IMR-90 (cell line): ENCODE data around the gene CNPY1. TPM values are rescaled to one million over a fixed set of nuclear protein-coding genes. Genes with fewer than 3 reads are reported as not detected.

ENCODE experiments used
- ATAC-seq: fragments of 200-7000 bp; cut with Tn5 transposase; 2 replicates; pipeline ENCODE4 v1.9.1; 2020; ENCODE audit warnings: low read depth, mild to moderate bottlenecking, moderate library complexity
- BruUV-seq: library from RNA; stranded (reverse); fragments of 400-500 nt; replicated peaks from 2 replicates; lab custom pipeline; 2021; lab: Mats Ljungman, UMichigan
- CTCF ChIA-PET: fragments of 300-600 bp; formaldehyde crosslinking; extraction: SDS; loops from one replicate; lab custom pipeline; 2021; ENCODE audit warnings: antibody characterized with exemption; lab: Yijun Ruan, JAX
- POLR2A ChIA-PET: fragments of 300-600 bp; sonication (Branson Sonifier 250); formaldehyde crosslinking; loops from one replicate; lab custom pipeline; 2022; ENCODE audit warnings: antibody characterized with exemption; ENCODE audit not compliant: unreplicated experiment; lab: Charles Lee
- DNase-seq: peaks from one replicate; pipeline ENCODE4 v3.0.0; 2013
- H2AFZ ChIP-seq: replicated peaks from 2 replicates; pipeline ENCODE3; 2013; ENCODE audit warnings: low read length, mild to moderate bottlenecking; ENCODE audit not compliant: poor library complexity
- H2AK5ac ChIP-seq: 2 replicates; pipeline ENCODE4 v1.6.1; 2013; ENCODE audit warnings: low read depth, low read length, inconsistent platforms
- H2AK9ac ChIP-seq: replicated peaks from 2 replicates; pipeline ENCODE3; 2013; ENCODE audit warnings: mild to moderate bottlenecking, low read depth, low read length, moderate library complexity; ENCODE audit not compliant: poor library complexity
- H2BK120ac ChIP-seq: 2 replicates; pipeline ENCODE4 v1.6.1; 2013; ENCODE audit warnings: low read depth, low read length, inconsistent platforms
- H2BK15ac ChIP-seq: 3 replicates; pipeline ENCODE4 v1.6.1; 2013; ENCODE audit warnings: low read depth, low read length, inconsistent platforms
- H2BK20ac ChIP-seq: 2 replicates; pipeline ENCODE4 v1.6.1; 2013; ENCODE audit warnings: low read depth, mild to moderate bottlenecking, inconsistent platforms, low read length, moderate library complexity
- H2BK5ac ChIP-seq: 2 replicates; pipeline ENCODE4 v1.6.1; 2013; ENCODE audit warnings: mild to moderate bottlenecking, low read depth, low read length, inconsistent platforms; ENCODE audit not compliant: poor library complexity, severe bottlenecking
- H3K14ac ChIP-seq: replicated peaks from 2 replicates; pipeline ENCODE4 v1.6.1; 2013; ENCODE audit warnings: low read depth, low read length, inconsistent platforms
- H3K18ac ChIP-seq: 2 replicates; pipeline ENCODE4 v1.6.1; 2013; ENCODE audit warnings: low read depth, low read length, control low read depth
- H3K23ac ChIP-seq: 2 replicates; pipeline ENCODE4 v1.6.1; 2013; ENCODE audit warnings: low read depth, low read length, inconsistent platforms
- H3K27ac ChIP-seq: 2 replicates; pipeline ENCODE4 v1.5.1; 2013; ENCODE audit warnings: mild to moderate bottlenecking, control low read depth, low read length; ENCODE audit not compliant: insufficient read depth
- H3K27me3 ChIP-seq: 2 replicates; pipeline ENCODE4 v1.6.1; 2013; ENCODE audit warnings: low read length; ENCODE audit not compliant: control insufficient read depth, insufficient read depth
- H3K36me3 ChIP-seq: 2 replicates; pipeline ENCODE4 v1.6.1; 2013; ENCODE audit warnings: low read length, mixed read lengths; ENCODE audit not compliant: control insufficient read depth, insufficient read depth
- H3K4ac ChIP-seq: 2 replicates; pipeline ENCODE4 v1.6.1; 2013; ENCODE audit warnings: low read depth, low read length, inconsistent platforms
- H3K4me1 ChIP-seq: 2 replicates; pipeline ENCODE4 v1.6.1; 2013; ENCODE audit warnings: low read length, mixed read lengths; ENCODE audit not compliant: control insufficient read depth, insufficient read depth
- H3K4me2 ChIP-seq: 2 replicates; pipeline ENCODE4 v1.6.1; 2013; ENCODE audit warnings: low read depth, mild to moderate bottlenecking, control low read depth, low read length, moderate library complexity
- H3K4me3 ChIP-seq: 2 replicates; pipeline ENCODE4 v1.5.1; 2013; ENCODE audit warnings: low read depth, mild to moderate bottlenecking, control low read depth, low read length, moderate library complexity; ENCODE audit not compliant: insufficient read depth
- H3K56ac ChIP-seq: 2 replicates; pipeline ENCODE4 v1.6.1; 2013; ENCODE audit warnings: low read length, inconsistent platforms; ENCODE audit not compliant: insufficient read depth; ENCODE audit errors: extremely low read depth
- H3K79me1 ChIP-seq, 2 experiments: 2 replicates each; pipeline ENCODE4 v1.6.1; 2013; ENCODE audit warnings: low read length in 2 of 2, inconsistent platforms in 1 of 2, low read depth in 1 of 2
- H3K9ac ChIP-seq: 2 replicates; pipeline ENCODE4 v1.6.1; 2013; ENCODE audit warnings: low read depth, low read length, control low read depth
- H3K9me1 ChIP-seq: 2 replicates; pipeline ENCODE4 v1.6.1; 2013; ENCODE audit warnings: low read length, inconsistent platforms; ENCODE audit not compliant: insufficient read depth
- H3K9me3 ChIP-seq: 2 replicates; pipeline ENCODE4 v1.6.1; 2013; ENCODE audit warnings: low read length; ENCODE audit not compliant: control insufficient read depth, insufficient read depth
- H4K20me1 ChIP-seq: 2 replicates; pipeline ENCODE4 v1.6.1; 2013; ENCODE audit warnings: low read length, inconsistent platforms; ENCODE audit not compliant: insufficient read depth
- H4K5ac ChIP-seq: 2 replicates; pipeline ENCODE4 v1.6.1; 2013; ENCODE audit warnings: mild to moderate bottlenecking, low read depth, low read length, control low read depth
- H4K8ac ChIP-seq, 2 experiments: 2 replicates each; pipeline ENCODE4 v1.6.1; 2013; ENCODE audit warnings: low read depth in 2 of 2, low read length in 2 of 2, control low read depth in 1 of 2, inconsistent platforms in 1 of 2
- H4K91ac ChIP-seq: 2 replicates; pipeline ENCODE4 v1.6.1; 2013; ENCODE audit warnings: low read depth, low read length, inconsistent platforms; ENCODE audit not compliant: insufficient read depth
- ELK1 ChIP-seq: fragments of 150-350 bp; IDR thresholded peaks from 2 replicates; pipeline ENCODE4 v1.6.1; 2016; ENCODE audit warnings: low read depth, mild to moderate bottlenecking, low read length, moderate library complexity, borderline replicate concordance
- FOS ChIP-seq: fragments of 150-350 bp; IDR thresholded peaks from 2 replicates; pipeline ENCODE4 v1.6.1; 2016; ENCODE audit warnings: low read depth, low read length
- MXI1 ChIP-seq: IDR thresholded peaks from 2 replicates; pipeline ENCODE4 v1.6.1; 2012; ENCODE audit warnings: low read depth, mild to moderate bottlenecking, low read length, moderate library complexity, borderline replicate concordance
- NFE2L2 ChIP-seq: fragments of 150-350 bp; IDR thresholded peaks from 2 replicates; pipeline ENCODE4 v1.6.1; 2016; ENCODE audit warnings: low read depth, mild to moderate bottlenecking, low read length
- RCOR1 ChIP-seq: IDR thresholded peaks from 2 replicates; pipeline ENCODE4 v1.6.1; 2012; ENCODE audit warnings: mild to moderate bottlenecking, low read length, improper control_type of control experiment; ENCODE audit not compliant: insufficient replicate concordance
- WGBS, 2 experiments: methylation state at CpG; one replicate each; pipeline versions ENCODE4 v1.1.5 to v1.1.7; 2013; ENCODE audit warnings: missing lambda C conversion rate in 2 of 2; ENCODE audit not compliant: insufficient read length in 1 of 2; ENCODE audit errors: extremely low coverage in 2 of 2; 5-methylcytosine and 5-hydroxymethylcytosine counted together
- dilution Hi-C: fragments of 300-500 bp; cut with HindIII; formaldehyde crosslinking; loops from one replicate; pipeline ENCODE4 v1.14.3; 2018; ENCODE audit warnings: low sequenced_read_pairs; ENCODE audit not compliant: unreplicated experiment
- in situ Hi-C: fragments of 300-500 bp; cut with MboI; formaldehyde crosslinking; loops from 3 replicates; pipeline ENCODE4 v1.14.3; 2019; ENCODE audit warnings: low sequenced_read_pairs, inconsistent platforms, mixed read lengths
- intact Hi-C: fragments of 100-400 bp; cut with micrococcal nuclease; formaldehyde crosslinking; loops from 2 replicates; pipeline ENCODE4 v1.10.0; 2022
- polyA plus RNA-seq, 3 experiments: library from polyadenylated mRNA; depleted of rRNA; stranded (reverse); fragments of >200 nt; gene quantifications; 2 replicates each; pipeline ENCODE4 v1.2.3, GENCODE V29; 2012; ENCODE audit warnings: low replicate concordance in 1 of 3
- total RNA-seq: library from RNA; depleted of rRNA; stranded (reverse); fragments of >200 nt; gene quantifications from 2 replicates; pipeline ENCODE4 v1.2.3, GENCODE V29; 2012

The CNPY1 gene
- total and polyA plus RNA-seq, 2 of the 4 experiments (the other 2 are of a cell fraction) = not detected

- Histone ChIP-seq H2BK120ac (no peak overlapping the region), H3K9me3 (no peaks in the 10 kb centered on the region; the same call in 1 of the 2 replicates), H2BK5ac (no peak overlapping the region), H3K9me1 (no peaks in the 10 kb centered on the region), H2AK9ac (no peak overlapping the region), H3K23ac (no peak overlapping the region), H2AFZ (no peak overlapping the region), H2BK15ac (no peak overlapping the region), H3K4me1 (no peaks in the 10 kb centered on the region), H3K4me2 (no peak overlapping the region), H4K20me1 (no peaks in the 10 kb centered on the region), H3K9ac (no peak overlapping the region), H4K8ac (no peak overlapping the region), H3K14ac (no peak overlapping the region), H2BK20ac (no peak overlapping the region), H3K4ac (no peak overlapping the region), H3K79me1 (no peaks in the 10 kb centered on the region), H3K36me3 (no peaks in the 10 kb centered on the region), H3K18ac (no peak overlapping the region), H3K56ac (no peak overlapping the region), H4K5ac (no peak overlapping the region), H3K4me3 (no peak overlapping the region), H2AK5ac (no peak overlapping the region), H3K27ac (no peak overlapping the region), H3K27me3 (peaks cover 37% of the 10 kb centered on the region), H4K91ac (no peak overlapping the region)
- no TSS peak for BruUV-seq
- CTCF ChIA-PET = no interaction called here
- no peak for ATAC-seq
- no peak for TF ChIP-seq RCOR1
- TF ChIP-seq MXI1 = no peak
- TF ChIP-seq NFE2L2 = no peak
- TF ChIP-seq ELK1 = no peak
- TF ChIP-seq FOS = no peak
- POLR2A ChIA-PET = no interaction called here
- no peak for DNase-seq
- intact Hi-C loops = no loop called here
- dilution Hi-C loops = no loop called here
- WGBS, 2 experiments = no CpG with 5 or more reads among the region's 3 CpGs
- in situ Hi-C loops = no loop called here
Measured at GRCh38 chr7:155505422-155505793, 41.0 kb downstream of the CNPY1 start.
